ENCODE results near the gene GRIA4.
"Not testable (repeated sequence)": the region's sequence is repeated elsewhere in the genome, so short reads cannot be mapped to it uniquely, and the experiment has no call there.

GRIA4 gene

GRCh38 chr11:105783216-105783615 lies 173.3 kb downstream of the GRIA4 start:
- no peak overlapping the region for H3K4me3 ChIP-seq (ENCODE audit: low read depth, low read length)

GRCh38 chr11:105785850-105786249 lies 176.0 kb downstream of the GRIA4 start:
- H3K4me3 ChIP-seq (ENCODE audit: low read depth, low read length) = not testable (repeated sequence)

- H3K4me3 ChIP-seq (ENCODE audit: low read depth, low read length) = no peak overlapping the region
These were observed 176.9 kb downstream of the GRIA4 start for GRCh38 chr11:105786741-105787140.

- H3K4me3 ChIP-seq (ENCODE audit: low read depth, low read length) = no peak overlapping the region
These were observed 179.9 kb downstream of the GRIA4 start for GRCh38 chr11:105789579-105790420.

GRCh38 chr11:105790840-105791239 lies 181.0 kb downstream of the GRIA4 start:
- no peak overlapping the region for H3K4me3 ChIP-seq (ENCODE audit: low read depth, low read length)

GRCh38 chr11:105793092-105793491 lies 183.2 kb downstream of the GRIA4 start:
- no peak overlapping the region for H3K4me3 ChIP-seq (ENCODE audit: low read depth, low read length)

- H3K4me3 ChIP-seq (ENCODE audit: low read depth, low read length) = no peak overlapping the region
These were observed 189.4 kb downstream of the GRIA4 start for GRCh38 chr11:105799263-105799662.

GRCh38 chr11:105799728-105800462 lies 190.0 kb downstream of the GRIA4 start:
- H3K4me3 ChIP-seq (ENCODE audit: low read depth, low read length) = no peak overlapping the region

- no peak overlapping the region for H3K4me3 ChIP-seq (ENCODE audit: low read depth, low read length)
These were observed 192.5 kb downstream of the GRIA4 start for GRCh38 chr11:105802390-105802789.

GRCh38 chr11:105811242-105811641 lies 201.4 kb downstream of the GRIA4 start:
- no peak overlapping the region for H3K4me3 ChIP-seq (ENCODE audit: low read depth, low read length)

GRCh38 chr11:105821372-105821771 lies 211.5 kb downstream of the GRIA4 start:
- H3K4me3 ChIP-seq (ENCODE audit: low read depth, low read length) = no peak overlapping the region

- H3K4me3 ChIP-seq (ENCODE audit: low read depth, low read length) = no peak overlapping the region
These were observed 211.9 kb downstream of the GRIA4 start for GRCh38 chr11:105821781-105822180.

GRCh38 chr11:105823495-105824033 lies 213.7 kb downstream of the GRIA4 start:
- H3K4me3 ChIP-seq (ENCODE audit: low read depth, low read length) = no peak overlapping the region

- no peak overlapping the region for H3K4me3 ChIP-seq (ENCODE audit: low read depth, low read length)
These were observed 214.7 kb downstream of the GRIA4 start for GRCh38 chr11:105824457-105825013.

- no peak overlapping the region for H3K4me3 ChIP-seq (ENCODE audit: low read depth, low read length)
These were observed 215.3 kb downstream of the GRIA4 start for GRCh38 chr11:105825141-105825540.

- no peak overlapping the region for H3K4me3 ChIP-seq (ENCODE audit: low read depth, low read length)
These were observed 218.0 kb downstream of the GRIA4 start for GRCh38 chr11:105827906-105828305.

- H3K4me3 ChIP-seq (ENCODE audit: low read depth, low read length) = no peak overlapping the region
These were observed 219.2 kb downstream of the GRIA4 start for GRCh38 chr11:105829084-105829483.

GRCh38 chr11:105834461-105834860 lies 224.6 kb downstream of the GRIA4 start:
- no peak overlapping the region for H3K4me3 ChIP-seq (ENCODE audit: low read depth, low read length)

GRCh38 chr11:105838668-105839384 lies 229.0 kb downstream of the GRIA4 start:
- H3K4me3 ChIP-seq (ENCODE audit: low read depth, low read length) = no peak overlapping the region

GRCh38 chr11:105840391-105840790 lies 230.5 kb downstream of the GRIA4 start:
- no peak overlapping the region for H3K4me3 ChIP-seq (ENCODE audit: low read depth, low read length)

GRCh38 chr11:105852403-105852802 lies 242.5 kb downstream of the GRIA4 start:
- H3K4me3 ChIP-seq (ENCODE audit: low read depth, low read length) = no peak overlapping the region
